HepG2 (cell line): ENCODE results near the gene PNKP. TPM values are rescaled to one million over a fixed set of nuclear protein-coding genes. Genes with fewer than 3 reads are reported as not detected.

Experiments used
- ATAC-seq: fragments of 200-7000 bp; cut with Tn5 transposase; 3 replicates; pipeline ENCODE4 v1.9.1; 2020; ENCODE audit warnings: mild to moderate bottlenecking, moderate library complexity
- BruUV-seq: library from RNA; stranded (reverse); fragments of 400-500 nt; replicated peaks from 2 replicates; lab custom pipeline; 2021; lab: Mats Ljungman, UMichigan
- CTCF ChIA-PET: fragments of 300-600 bp; formaldehyde crosslinking; extraction: SDS; loops from one replicate; lab custom pipeline; 2021; ENCODE audit warnings: low total read pairs, inconsistent platforms, low intra/inter-chr PET ratio; lab: Yijun Ruan, JAX
- POLR2A ChIA-PET: fragments of 350-600 bp; sonication (Branson Sonifier 250); formaldehyde crosslinking; loops from one replicate; lab custom pipeline; 2020; ENCODE audit warnings: antibody characterized with exemption, inconsistent platforms; lab: Yijun Ruan, JAX
- DNase-seq: peaks from one replicate; pipeline ENCODE4 v3.0.0-alpha.2; 2015; ENCODE audit warnings: low spot score
- FAIRE-seq: peaks from 3 replicates; lab custom pipeline; 2011; peaks lifted over from hg19 to GRCh38; lab: Jason Lieb, UNC
- H2AFZ ChIP-seq: one replicate; pipeline ENCODE4 v1.6.1; 2011; ENCODE audit warnings: low read length, inconsistent platforms
- H3K27ac ChIP-seq: fragments of 300-600 bp; 3 replicates; pipeline ENCODE4 v1.8.0; 2011; ENCODE audit warnings: mixed run types, mild to moderate bottlenecking, mixed read lengths, low read length, inconsistent platforms; ENCODE audit not compliant: insufficient read depth; ENCODE audit errors: extremely low read length
- H3K27me3 ChIP-seq, 2 experiments: fragments of 200-600 bp in 1 of 2; 2 replicates in 1 of 2; 3 replicates in 1 of 2; pipeline versions ENCODE4 v1.6.0 to v1.8.0; 2011; ENCODE audit warnings: low read length in 2 of 2, mild to moderate bottlenecking in 2 of 2, moderate library complexity in 2 of 2, inconsistent platforms in 1 of 2; ENCODE audit not compliant: insufficient read depth in 2 of 2, control insufficient read depth in 1 of 2
- H3K36me3 ChIP-seq, 2 experiments: fragments of 200-600 bp in 1 of 2; replicated peaks in 1 of 2; 2 replicates in 1 of 2; 3 replicates in 1 of 2; pipeline versions ENCODE4 v1.5.1 to v1.8.0; 2011; ENCODE audit warnings: low read length in 2 of 2, inconsistent platforms in 1 of 2; ENCODE audit not compliant: insufficient read depth in 2 of 2, control insufficient read depth in 1 of 2
- H3K4me1 ChIP-seq: 2 replicates; pipeline ENCODE4 v1.5.1; 2012; ENCODE audit warnings: low read length, inconsistent platforms; ENCODE audit not compliant: insufficient read depth
- H3K4me2 ChIP-seq: 2 replicates; pipeline ENCODE4 v1.6.0; 2011; ENCODE audit warnings: low read depth, low read length, inconsistent platforms
- H3K4me3 ChIP-seq, 3 experiments: fragments of 200-600 bp in 1 of 3; sonication (generic), shearing (Covaris generic) in 1 of 3; replicated peaks in 1 of 3; 2 replicates each; pipeline ENCODE4 v1.5.1; 2011 to 2016; ENCODE audit warnings: low read length in 3 of 3, inconsistent platforms in 2 of 3, low read depth in 2 of 3, mild to moderate bottlenecking in 2 of 3, control low read depth in 1 of 3, mixed read lengths in 1 of 3; ENCODE audit not compliant: insufficient read depth in 1 of 3
- H3K79me2 ChIP-seq: one replicate; pipeline ENCODE4 v1.6.1; 2011; ENCODE audit warnings: low read length, inconsistent platforms; ENCODE audit not compliant: insufficient read depth
- H3K9ac ChIP-seq: 2 replicates; pipeline ENCODE4 v1.6.0; 2011; ENCODE audit warnings: mild to moderate bottlenecking, low read depth, low read length, inconsistent platforms; ENCODE audit not compliant: insufficient read depth
- H3K9me3 ChIP-seq: 2 replicates; pipeline ENCODE4 v1.5.1; 2012; ENCODE audit warnings: mild to moderate bottlenecking, low read length
- H4K20me1 ChIP-seq: 2 replicates; pipeline ENCODE4 v1.6.0; 2011; ENCODE audit warnings: inconsistent platforms, mild to moderate bottlenecking, low read length, moderate library complexity; ENCODE audit not compliant: insufficient read depth
- DRAP1 ChIP-seq: IDR thresholded peaks from 2 replicates; pipeline ENCODE4 v1.6.1; 2016; ENCODE audit warnings: missing genetic modification reagents, missing compliant biosample characterization
- FOXJ3 ChIP-seq: sonication (generic); formaldehyde crosslinking; IDR thresholded peaks from 2 replicates; pipeline ENCODE4 v1.4.0; 2020; ENCODE audit warnings: missing genetic modification reagents, mild to moderate bottlenecking, borderline replicate concordance
- FOXP1 ChIP-seq, 2 experiments: fragments of 450-650 bp in 1 of 2; IDR thresholded peaks; 2 replicates each; pipeline ENCODE4 v1.6.1; 2017 to 2018; ENCODE audit warnings: antibody characterized with exemption in 1 of 2
- HOMEZ ChIP-seq: IDR thresholded peaks from 2 replicates; pipeline ENCODE4 v1.6.1; 2016; ENCODE audit warnings: low read depth
- MAFG ChIP-seq: sonication (generic); formaldehyde crosslinking; IDR thresholded peaks from 2 replicates; pipeline ENCODE4 v1.5.1; 2020; ENCODE audit warnings: mild to moderate bottlenecking, missing genetic modification reagents
- PHF8 ChIP-seq: sonication (generic); formaldehyde crosslinking; IDR thresholded peaks from 2 replicates; pipeline ENCODE4 v1.5.0; 2020; ENCODE audit warnings: missing genetic modification reagents
- SIX4 ChIP-seq: sonication (generic); formaldehyde crosslinking; IDR thresholded peaks from 2 replicates; pipeline ENCODE4 v1.4.0; 2020; ENCODE audit warnings: missing genetic modification reagents
- U2AF2 ChIP-seq: fragments of 200-400 bp; formaldehyde crosslinking; IDR thresholded peaks from 2 replicates; pipeline ENCODE4 v1.6.1; 2017; ENCODE audit warnings: low read depth, mild to moderate bottlenecking, low read length
- ZNF180 ChIP-seq: sonication (generic); formaldehyde crosslinking; IDR thresholded peaks from 2 replicates; pipeline ENCODE4 v1.4.0; 2020; ENCODE audit warnings: low read depth, missing genetic modification reagents, borderline replicate concordance
- ZNF317 ChIP-seq: sonication (generic); formaldehyde crosslinking; IDR thresholded peaks from 2 replicates; pipeline ENCODE4 v1.5.0; 2020; ENCODE audit warnings: mild to moderate bottlenecking, missing genetic modification reagents
- ZNF441 ChIP-seq: sonication (generic); formaldehyde crosslinking; IDR thresholded peaks from 2 replicates; pipeline ENCODE4 v1.7.0; 2021; ENCODE audit warnings: missing genetic modification reagents, borderline replicate concordance
- ZNF724P ChIP-seq: sonication (generic); formaldehyde crosslinking; IDR thresholded peaks from 2 replicates; pipeline ENCODE4 v1.8.0; 2022; ENCODE audit warnings: missing genetic modification reagents, borderline replicate concordance
- ZSCAN30 ChIP-seq: sonication (generic); formaldehyde crosslinking; IDR thresholded peaks from 2 replicates; pipeline ENCODE4 v1.5.0; 2020; ENCODE audit warnings: mild to moderate bottlenecking, missing genetic modification reagents
- ZZZ3 ChIP-seq: sonication (generic); formaldehyde crosslinking; IDR thresholded peaks from 2 replicates; pipeline ENCODE4 v1.4.0; 2020; ENCODE audit warnings: missing genetic modification reagents, mild to moderate bottlenecking, borderline replicate concordance
- WGBS: methylation state at CpG from one replicate; pipeline ENCODE4 v1.1.6; 2017; ENCODE audit warnings: low lambda C conversion rate; 5-methylcytosine and 5-hydroxymethylcytosine counted together
- in situ Hi-C: cut with HindIII; loops from 2 replicates; pipeline ENCODE4 v1.10.0; 2017; ENCODE audit warnings: low pct_unique_long_range_greater_than_20kb; ENCODE audit not compliant: extremely low pct_ligation_motif_present
- intact Hi-C: fragments of 100-400 bp; cut with micrococcal nuclease; formaldehyde crosslinking; loops from one replicate; pipeline ENCODE4 v1.10.0; 2022; ENCODE audit not compliant: unreplicated experiment
- polyA plus RNA-seq, 8 experiments: library from polyadenylated mRNA; depleted of rRNA in 3 of 8; stranded (reverse) in 7 of 8; unstranded in 1 of 8; fragments of >200 nt; fragmentation: Illumina TruSeq in 4 of 8; extraction: Trizol in 4 of 8; gene quantifications; 2 replicates each; pipeline versions ENCODE4 v1.2.1 to v1.2.3, GENCODE V29; 2011 to 2016; ENCODE audit warnings: low read depth in 4 of 8, missing spikeins in 1 of 8, mixed read lengths in 1 of 8; ENCODE audit not compliant: insufficient read depth in 1 of 8
- total RNA-seq, 5 experiments: library from RNA; depleted of rRNA; stranded (reverse); fragments of >200 nt; fragmentation: Illumina TruSeq; extraction: Trizol; gene quantifications; 2 replicates each; pipeline ENCODE4 v1.2.3, GENCODE V29; 2016; ENCODE audit warnings: low read depth in 1 of 5
- TF ChIP-seq, protein P1 (sequence below): sonication (generic); formaldehyde crosslinking; IDR thresholded peaks from 2 replicates; pipeline ENCODE4 v1.8.1; 2023; ENCODE audit warnings: mild to moderate bottlenecking, moderate library complexity, missing genetic modification reagents
- TF ChIP-seq, protein P2 (sequence below): sonication (generic); formaldehyde crosslinking; IDR thresholded peaks from 2 replicates; pipeline ENCODE4 v1.4.0; 2020; ENCODE audit warnings: missing genetic modification reagents

Gene PNKP
- total and polyA plus RNA-seq, 2 of the 13 experiments (the other 11 are each of a cell fraction or from before 2014, with no cell fraction given): 12.7 to 27.1 TPM

GRCh38 chr19:49848938-49849337 lies 18.4 kb downstream of the PNKP start:
- ChIA-PET POLR2A (interaction anchor here (1.4 kb wide), 1 partner anchor 20 kb away, joined by 5 read pairs; no protein-coding TSS in a partner anchor), CTCF (no interaction called here)
- 0 out of 5 replicates have a peak, but pooled peaks cover 0 to 2% of the 10 kb centered on the region in 2 experiments for H3K36me3 ChIP-seq
- FAIRE-seq (no peak), DNase-seq (no peak), ATAC-seq (no peak)
- BruUV-seq: no TSS peak
- 94% methylated on average over 3 of the region's 3 CpGs for WGBS
- no peak overlapping the region for H3K4me2 ChIP-seq
- H3K27ac ChIP-seq: no peak overlapping the region
- H3K27me3 ChIP-seq: no peaks in the 10 kb centered on the region; a peak in 1 of 5 replicates
- no peak overlapping the region for H2AFZ ChIP-seq
- in situ Hi-C loops: no loop called here
- intact Hi-C loops: no loop called here
- H3K4me3 ChIP-seq: no peak overlapping the region
- peaks cover 39% of the 10 kb centered on the region for H3K4me1 ChIP-seq
- no peak overlapping the region for H3K9ac ChIP-seq
- H3K79me2 ChIP-seq: peaks cover 20% of the 10 kb centered on the region
- no peaks in the 10 kb centered on the region for H3K9me3 ChIP-seq
- H4K20me1 ChIP-seq: peaks cover 21% of the 10 kb centered on the region
- TF ChIP-seq ZNF317 (CRISPR knock-in tag): no peak
- TF ChIP-seq DRAP1: no peak
- no peak for TF ChIP-seq ZZZ3 (CRISPR knock-in tag)
- no peak for TF ChIP-seq PHF8 (CRISPR knock-in tag)
- TF ChIP-seq, protein P1, sequence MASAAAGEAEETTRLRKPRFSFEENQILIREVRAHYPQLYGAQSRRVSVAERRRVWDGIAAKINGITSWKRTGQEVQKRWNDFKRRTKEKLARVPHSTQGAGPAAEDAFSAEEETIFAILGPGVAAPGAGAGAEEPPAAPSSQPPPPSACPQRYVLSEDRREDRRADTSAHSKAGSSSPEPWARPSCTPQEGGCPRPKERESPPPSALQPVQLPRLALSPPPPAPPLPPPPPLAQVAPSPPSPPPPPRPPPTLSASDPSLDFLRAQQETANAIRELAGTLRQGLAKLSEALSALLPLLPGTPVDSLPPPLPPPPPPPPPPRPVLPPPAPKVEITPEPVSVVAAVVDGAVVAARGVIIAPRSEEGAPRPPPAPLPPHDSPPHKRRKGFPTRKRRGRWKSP (CRISPR knock-in tag): no peak
- no peak for TF ChIP-seq HOMEZ (CRISPR knock-in tag)
- no peak for TF ChIP-seq ZNF180 (CRISPR knock-in tag)
- TF ChIP-seq ZSCAN30: no peak
- TF ChIP-seq ZNF724P (CRISPR knock-in tag): no peak
- TF ChIP-seq, protein P2, sequence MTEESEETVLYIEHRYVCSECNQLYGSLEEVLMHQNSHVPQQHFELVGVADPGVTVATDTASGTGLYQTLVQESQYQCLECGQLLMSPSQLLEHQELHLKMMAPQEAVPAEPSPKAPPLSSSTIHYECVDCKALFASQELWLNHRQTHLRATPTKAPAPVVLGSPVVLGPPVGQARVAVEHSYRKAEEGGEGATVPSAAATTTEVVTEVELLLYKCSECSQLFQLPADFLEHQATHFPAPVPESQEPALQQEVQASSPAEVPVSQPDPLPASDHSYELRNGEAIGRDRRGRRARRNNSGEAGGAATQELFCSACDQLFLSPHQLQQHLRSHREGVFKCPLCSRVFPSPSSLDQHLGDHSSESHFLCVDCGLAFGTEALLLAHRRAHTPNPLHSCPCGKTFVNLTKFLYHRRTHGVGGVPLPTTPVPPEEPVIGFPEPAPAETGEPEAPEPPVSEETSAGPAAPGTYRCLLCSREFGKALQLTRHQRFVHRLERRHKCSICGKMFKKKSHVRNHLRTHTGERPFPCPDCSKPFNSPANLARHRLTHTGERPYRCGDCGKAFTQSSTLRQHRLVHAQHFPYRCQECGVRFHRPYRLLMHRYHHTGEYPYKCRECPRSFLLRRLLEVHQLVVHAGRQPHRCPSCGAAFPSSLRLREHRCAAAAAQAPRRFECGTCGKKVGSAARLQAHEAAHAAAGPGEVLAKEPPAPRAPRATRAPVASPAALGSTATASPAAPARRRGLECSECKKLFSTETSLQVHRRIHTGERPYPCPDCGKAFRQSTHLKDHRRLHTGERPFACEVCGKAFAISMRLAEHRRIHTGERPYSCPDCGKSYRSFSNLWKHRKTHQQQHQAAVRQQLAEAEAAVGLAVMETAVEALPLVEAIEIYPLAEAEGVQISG: no peak
- no peak for TF ChIP-seq U2AF2
- TF ChIP-seq FOXJ3: no peak
- TF ChIP-seq ZNF441 (CRISPR knock-in tag): no peak
- TF ChIP-seq FOXP1 (IDR thresholded peaks at IDR 0.05): no peak
- no peak for TF ChIP-seq FOXP1 (CRISPR knock-in tag; IDR thresholded peaks at IDR 0.05)
- TF ChIP-seq SIX4 (CRISPR knock-in tag): no peak
- no peak for TF ChIP-seq MAFG (CRISPR knock-in tag)
